ENCODE data around the gene SLC6A3.

GRCh38 chr5:1441166-1441865, 3.9 kb downstream of the SLC6A3 start:
- TF ChIP-seq CTCF (IDR thresholded peaks at IDR 0.05) (no peak), EZH2 (IDR thresholded peaks at IDR 0.05; ENCODE audit: borderline replicate concordance, insufficient read depth, low read depth, low read length, poor library complexity, severe bottlenecking) (no peak)

Data from B cell (primary cell).